ENCODE data around the gene SLC38A9. TPM values are rescaled to one million over a fixed set of nuclear protein-coding genes. Genes with fewer than 3 reads are reported as not detected.
"Not testable (repeated sequence)": the region's sequence is repeated elsewhere in the genome, so short reads cannot be mapped to it uniquely, and the experiment has no call there.

The SLC38A9 gene, protein sequence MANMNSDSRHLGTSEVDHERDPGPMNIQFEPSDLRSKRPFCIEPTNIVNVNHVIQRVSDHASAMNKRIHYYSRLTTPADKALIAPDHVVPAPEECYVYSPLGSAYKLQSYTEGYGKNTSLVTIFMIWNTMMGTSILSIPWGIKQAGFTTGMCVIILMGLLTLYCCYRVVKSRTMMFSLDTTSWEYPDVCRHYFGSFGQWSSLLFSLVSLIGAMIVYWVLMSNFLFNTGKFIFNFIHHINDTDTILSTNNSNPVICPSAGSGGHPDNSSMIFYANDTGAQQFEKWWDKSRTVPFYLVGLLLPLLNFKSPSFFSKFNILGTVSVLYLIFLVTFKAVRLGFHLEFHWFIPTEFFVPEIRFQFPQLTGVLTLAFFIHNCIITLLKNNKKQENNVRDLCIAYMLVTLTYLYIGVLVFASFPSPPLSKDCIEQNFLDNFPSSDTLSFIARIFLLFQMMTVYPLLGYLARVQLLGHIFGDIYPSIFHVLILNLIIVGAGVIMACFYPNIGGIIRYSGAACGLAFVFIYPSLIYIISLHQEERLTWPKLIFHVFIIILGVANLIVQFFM
- total RNA-seq: 13.0 TPM

DNA sequence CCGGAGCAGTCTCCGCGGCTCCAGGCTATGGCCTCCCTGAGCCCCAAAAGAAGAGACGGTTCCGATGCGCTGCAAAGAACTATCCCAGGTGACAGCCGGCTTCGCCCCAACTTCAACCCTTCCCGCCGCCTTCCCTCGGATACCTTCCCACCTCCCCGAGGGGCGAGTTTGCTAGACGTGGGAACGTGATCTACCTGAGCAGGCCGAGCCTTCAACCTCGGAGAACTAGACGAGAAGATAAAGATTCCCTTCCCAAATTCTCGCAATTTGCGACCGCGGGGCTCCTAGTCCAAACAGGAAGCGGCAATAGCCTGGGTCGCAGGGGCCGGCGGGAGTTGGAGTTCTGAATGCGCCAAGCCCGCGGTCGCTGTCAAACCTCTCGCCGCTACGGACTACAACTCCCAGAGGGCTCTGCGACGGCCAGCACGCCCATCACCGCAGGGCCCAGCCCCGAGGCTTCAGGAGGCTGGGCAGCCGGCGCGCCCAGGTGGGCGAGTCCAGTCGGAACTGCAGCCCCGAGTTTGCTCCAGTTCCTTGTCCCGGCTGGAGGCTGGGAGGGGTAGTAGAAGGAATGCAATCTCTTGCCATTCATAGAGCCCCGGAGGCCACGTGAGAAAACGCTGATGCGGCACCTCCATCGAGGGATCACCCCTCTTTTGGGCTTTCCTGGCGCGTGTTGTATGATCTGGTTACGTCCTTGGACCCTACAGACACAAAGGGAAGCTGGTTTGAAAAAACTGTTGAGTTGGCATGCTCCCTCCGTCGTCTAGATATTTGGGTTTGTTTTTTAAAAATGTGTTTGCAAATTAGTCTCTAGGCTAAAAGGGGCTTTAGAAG lies at the start of gene SLC38A9:
Gene SLC38A9, minus strand, starts transcription at position 302 of the 837 bp plus-strand sequence. CDS start 14,366 bp downstream, outside the sequence.
- ATAC-seq: peak; percentile 99

DNA sequence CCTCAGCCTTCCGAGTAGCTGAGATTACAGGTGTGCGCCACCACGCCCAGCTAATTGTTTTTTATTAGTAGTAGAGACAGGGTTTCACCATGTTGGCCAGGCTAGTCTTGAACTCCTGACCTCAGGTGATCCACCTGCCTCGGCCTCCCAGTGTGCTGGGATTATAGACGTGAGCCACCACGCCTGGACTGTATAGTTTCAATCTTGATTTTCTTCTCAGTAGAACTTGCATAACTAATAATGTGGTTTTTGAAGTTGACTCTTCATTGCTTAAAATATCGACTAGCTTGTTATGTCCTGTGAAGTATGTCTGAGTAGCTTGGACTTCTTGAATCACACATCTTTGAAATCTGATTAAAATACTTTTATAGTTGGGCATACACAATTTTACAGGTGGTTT lies 49.6 kb upstream of the SLC38A9 start:
- not testable (repeated sequence) for ATAC-seq

DNA sequence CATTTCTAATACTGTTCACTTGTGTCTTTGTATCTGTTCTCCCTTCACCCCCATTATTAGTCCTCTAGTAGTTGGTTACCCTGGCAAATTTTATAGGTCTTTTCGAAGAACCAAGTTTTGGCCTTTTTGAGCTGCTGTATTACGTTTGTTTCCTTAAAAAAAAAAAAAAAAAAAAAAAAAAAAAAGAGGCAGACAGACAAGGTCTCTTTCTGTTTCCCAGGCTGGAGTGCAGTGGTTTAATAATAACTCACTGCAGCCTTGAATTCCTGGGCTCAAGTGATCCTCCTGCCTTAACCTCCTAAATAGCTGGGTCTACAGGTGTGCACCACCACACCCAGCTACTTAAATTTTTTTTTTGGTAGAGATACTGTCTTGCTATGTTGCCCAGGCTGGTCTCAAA lies 46.6 kb upstream of the SLC38A9 start:
- ATAC-seq: no peak

DNA sequence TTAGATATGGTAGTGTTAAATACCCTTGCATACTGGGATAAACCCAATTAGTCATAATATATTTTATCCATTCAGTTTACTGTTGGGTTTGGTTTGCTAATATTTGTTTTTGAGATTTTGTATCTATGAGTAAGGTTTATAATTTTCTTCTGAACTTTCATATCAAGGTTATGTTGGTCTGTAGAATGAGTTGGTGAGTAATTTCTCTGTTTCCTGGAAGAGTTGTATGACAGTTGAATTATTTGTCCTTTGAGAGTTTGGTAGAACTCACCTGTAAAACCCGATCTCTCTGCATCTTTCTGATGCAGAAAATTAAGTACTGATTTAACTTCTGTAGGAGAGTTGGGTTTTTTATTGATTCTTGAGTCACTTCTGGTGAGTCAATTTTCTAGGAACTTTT lies 46.1 kb upstream of the SLC38A9 start:
- no peak for ATAC-seq

DNA sequence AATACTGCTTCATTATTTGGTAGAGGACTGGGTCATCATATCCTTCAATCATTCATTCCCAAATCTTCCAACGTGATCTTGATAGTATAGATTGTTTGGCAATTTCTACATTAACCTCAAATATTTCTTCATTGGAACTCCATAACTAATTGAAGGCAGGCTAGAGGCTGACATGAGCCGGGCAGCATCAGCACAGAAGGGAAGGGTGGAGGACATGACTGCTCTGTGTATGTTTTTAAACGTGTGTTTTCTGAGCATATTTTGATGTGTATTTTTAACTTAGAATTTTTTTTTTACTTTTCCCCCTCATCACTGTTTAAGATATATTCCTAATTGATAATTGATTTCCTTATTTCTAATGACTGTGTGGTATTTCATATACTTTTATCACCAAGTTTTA lies 38.4 kb upstream of the SLC38A9 start:
- ATAC-seq: no peak

DNA sequence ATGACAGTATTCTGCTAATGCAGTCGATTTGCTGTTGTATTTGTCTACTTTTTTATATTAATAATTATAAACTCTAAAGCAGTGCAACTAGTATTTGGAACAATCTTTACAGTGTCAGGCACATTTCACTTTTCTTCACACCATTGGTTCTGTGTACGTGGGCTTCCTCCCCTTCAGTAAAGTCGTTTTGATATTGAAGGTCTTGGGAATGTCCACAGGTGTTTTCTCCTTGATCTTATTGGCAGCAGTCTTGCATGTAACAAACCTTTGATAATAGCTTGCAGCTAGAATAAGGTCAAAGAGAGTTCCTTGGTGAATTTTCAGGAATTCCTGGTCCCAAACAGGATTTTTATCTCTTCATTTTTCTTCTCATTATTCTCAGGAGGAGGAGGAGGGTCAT lies 37.9 kb upstream of the SLC38A9 start:
- no peak for ATAC-seq

DNA sequence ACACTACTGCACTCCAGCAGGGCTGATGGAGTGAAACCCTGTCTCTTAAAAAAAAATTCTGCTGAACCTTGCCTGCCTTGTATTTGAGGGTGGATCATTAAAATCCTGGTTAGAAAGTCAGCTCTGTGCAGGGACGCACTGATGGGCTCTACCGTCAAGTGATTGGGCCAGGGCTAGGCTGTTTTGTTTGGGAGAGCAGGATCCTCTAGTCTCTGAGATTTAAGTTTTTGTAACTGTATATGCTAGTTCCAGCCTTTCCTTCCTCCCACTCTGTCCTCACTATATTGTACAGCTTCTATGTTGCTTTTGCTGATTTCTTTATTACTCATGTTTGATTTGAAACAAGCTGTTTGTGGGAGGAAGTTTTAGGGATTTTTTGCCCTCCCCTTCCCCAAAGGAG lies 37.3 kb upstream of the SLC38A9 start:
- ATAC-seq: no peak

DNA sequence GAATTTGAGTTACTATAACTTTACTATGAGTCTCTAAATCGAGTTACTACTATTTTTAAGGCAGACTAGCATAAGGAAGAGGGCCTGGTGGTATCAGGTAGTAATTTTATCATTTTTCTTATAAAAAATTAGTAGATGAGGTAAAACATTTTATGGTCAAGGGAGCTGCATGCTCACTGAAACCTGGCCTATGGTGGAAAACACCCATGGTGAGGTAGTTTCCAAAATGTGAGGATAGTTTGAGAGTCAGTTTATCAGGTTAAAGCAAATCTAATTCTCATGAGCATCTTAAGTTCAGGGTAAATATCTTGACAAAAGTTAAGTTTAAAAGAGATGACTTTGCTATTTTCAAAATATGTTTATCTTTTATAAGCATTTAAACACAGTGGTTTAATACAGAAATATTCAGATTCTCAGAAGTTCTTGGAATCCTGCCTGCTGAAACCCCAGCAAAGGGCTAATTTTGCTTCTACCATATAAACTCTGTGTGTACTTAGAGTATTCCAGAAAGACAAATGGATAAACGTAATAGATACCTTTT lies 35.7 kb upstream of the SLC38A9 start:
- no peak for ATAC-seq

DNA sequence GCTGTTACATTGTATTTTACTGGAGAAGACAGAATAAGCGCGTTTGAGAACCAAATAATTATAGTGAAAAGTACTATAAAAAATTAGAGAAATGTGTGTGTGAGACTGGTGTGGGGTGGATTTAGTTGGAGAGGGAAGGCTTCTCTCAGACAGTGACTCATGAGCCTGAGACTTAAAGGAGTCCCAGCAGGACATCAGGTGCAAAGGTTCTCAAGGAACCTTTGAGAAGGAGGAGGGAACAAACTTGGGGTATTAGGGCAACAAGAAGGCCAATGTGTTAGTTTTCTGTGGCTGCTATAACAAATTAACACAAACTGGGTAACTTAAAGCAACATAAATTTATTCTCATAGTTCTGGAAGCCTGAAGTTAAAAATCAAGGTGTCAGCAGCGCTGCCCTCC lies 30.7 kb upstream of the SLC38A9 start:
- ATAC-seq: no peak

DNA sequence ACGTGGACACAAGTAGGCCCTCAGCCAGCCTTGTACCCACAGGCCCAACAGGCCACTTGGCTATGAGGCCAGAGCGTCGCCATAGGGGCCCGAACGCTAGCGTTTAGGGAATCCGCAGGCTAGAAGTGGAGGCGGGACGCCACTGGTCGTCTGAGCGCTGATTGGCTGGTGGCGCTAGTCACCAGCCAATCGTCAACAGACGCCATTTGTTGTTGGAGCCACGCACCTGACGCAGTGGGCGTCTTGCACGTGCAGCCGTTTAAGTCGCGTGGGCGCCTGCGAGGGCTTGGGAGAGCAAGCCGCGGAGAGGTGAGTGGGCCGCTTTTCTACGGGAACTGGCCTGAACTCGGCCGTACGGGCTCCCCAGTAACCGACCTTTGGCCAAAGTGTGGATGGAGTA lies 25.7 kb upstream of the SLC38A9 start, which contains the start of gene DDX4:
Gene DDX4, plus strand, starts transcription at position 269 of the 400 bp plus-strand sequence. CDS start 903 bp downstream, outside the sequence.
- ATAC-seq: no peak

DNA sequence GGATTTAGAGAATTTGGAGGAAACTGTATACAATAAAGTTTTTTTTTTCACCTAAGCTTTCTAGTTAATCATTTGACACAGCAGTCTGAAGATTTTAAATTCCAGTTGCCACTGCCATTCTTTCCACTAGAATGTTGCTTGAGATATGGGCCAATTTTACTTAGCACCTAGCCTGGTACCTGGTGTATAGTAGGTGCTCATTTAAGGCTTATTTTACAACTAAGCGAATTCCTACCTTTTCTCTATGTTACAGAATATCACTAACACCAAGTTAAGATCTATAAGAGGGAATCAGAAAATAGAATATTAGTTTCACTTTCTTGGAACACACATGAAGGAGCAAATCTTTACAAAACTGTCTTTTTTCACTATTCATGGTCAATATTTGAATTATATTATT lies 22.5 kb upstream of the SLC38A9 start:
- no peak for ATAC-seq

DNA sequence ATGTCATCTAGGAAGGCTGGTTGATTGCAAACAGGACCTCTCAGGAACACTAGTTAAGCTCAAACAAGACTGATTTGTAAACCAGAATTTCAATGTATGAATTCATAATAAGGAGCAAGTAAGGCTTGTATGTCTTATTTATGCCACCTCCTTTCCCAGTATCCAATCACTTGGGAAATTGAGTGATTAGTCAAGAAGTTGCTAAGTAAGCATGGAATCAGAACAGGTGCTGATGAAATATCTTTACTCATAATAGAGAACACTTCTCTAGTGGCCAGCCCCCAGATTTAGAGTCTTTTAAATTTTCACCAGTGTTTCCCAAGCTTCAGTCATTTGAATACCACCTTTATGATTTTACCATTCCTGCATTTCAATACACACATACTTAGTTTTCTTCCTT lies 20.5 kb upstream of the SLC38A9 start:
- ATAC-seq: no peak

DNA sequence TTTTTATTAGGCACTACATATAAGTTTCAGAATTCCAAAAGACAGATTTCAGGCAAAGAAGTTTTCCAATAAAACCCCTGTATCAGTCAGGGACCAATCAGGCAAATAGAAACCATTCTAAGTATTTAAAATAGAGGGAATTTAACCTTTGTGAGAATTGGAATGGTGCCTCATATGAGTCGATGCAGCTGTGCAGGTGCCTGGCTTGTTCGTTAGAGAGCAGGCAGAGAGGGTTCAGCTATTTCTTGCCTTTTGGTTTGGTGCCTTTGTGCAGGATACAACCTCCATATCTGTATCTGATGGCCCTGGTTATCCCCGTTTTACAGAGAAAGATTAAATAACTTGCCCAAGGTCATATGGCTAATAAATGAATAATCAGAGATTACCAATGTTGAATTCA lies 19.7 kb upstream of the SLC38A9 start:
- no peak for ATAC-seq

DNA sequence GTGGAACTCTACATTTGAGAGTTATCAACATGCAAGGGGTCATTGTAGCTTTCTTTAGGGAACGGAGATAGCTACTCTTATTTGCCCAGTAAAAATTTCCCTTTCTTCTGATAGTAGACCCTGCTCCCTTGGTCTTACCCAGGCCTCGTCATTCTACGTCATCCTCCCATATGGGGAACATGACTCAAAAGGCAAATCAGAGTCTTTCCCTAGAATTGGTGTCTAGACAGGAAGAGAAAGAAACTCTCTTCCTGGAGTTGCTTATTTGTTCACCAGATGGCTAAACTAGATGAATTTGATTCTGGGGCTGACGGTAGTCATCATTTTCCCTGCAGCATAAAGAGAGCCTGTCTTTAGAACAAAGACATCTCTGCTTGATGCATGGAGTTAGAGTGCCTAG lies 12.2 kb upstream of the SLC38A9 start:
- ATAC-seq: no peak

DNA sequence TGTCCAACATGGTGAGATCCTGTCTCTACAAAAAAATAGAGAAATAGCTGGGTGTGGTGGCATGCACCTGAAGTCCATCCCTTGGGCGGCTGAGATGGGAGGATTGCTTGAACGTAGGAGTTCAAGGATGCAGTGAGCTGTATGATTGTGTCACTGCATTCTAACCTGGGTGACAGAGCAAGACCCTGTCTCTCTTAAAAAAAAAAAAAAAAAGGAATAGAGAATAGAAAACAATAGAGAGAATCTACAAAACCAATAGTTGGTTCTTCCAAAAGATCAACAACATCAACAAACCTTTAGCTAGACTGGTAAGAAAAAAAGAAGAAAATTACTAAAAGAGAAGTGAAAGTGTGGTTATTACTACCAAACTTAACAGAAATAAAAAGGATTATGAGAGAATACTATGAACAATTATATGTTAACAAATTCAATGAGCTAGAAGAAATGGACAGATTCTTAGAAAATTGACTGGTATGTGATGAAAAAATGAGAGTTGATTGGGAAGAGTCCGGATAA lies 8.1 kb upstream of the SLC38A9 start:
- ATAC-seq: no peak

DNA sequence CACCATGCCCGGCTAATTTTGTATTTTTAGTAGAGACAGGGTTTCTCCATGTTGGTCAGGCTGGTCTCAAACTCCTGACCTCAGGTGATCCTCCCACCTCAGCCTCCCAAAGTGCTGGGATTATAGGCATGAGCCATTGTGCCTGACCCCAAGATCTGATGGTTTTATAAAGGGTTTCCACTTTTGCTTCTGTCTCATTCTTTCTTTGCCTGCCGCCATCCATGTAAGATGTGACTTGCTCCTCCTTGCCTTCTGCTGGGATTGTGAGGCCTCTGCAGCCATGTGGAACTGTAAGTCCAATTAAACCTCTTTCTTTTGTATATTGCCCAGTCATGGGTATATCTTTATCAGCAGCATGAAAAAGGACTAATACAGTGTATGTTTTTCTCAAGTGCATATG lies 6.9 kb upstream of the SLC38A9 start:
- ATAC-seq: not testable (repeated sequence)

DNA sequence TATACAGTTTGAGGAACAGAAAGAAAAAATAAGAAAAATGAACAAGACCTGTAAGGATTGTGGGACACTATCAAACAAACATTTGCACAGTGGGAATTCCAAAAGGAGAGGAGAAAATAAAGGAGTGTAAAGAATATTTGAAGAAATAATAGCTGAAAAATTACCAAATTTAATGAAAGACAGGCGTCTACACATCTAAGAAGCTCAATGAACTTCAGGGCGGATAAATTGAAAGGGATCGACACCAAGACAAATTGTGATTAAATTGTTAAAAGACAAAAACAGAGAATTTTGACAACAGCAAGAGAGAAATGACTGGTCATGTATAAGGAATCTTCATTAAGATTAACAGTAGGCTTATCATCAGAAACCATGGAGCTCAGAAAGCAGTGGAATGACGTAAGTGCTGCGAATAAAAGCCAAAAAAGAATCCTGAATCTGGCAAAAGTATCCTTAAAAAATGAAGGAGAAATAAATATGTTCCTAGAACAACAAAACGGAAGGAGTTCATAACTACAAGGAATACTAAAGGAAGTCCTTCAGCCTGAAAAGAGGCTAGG lies 3.5 kb upstream of the SLC38A9 start:
- ATAC-seq: no peak

DNA sequence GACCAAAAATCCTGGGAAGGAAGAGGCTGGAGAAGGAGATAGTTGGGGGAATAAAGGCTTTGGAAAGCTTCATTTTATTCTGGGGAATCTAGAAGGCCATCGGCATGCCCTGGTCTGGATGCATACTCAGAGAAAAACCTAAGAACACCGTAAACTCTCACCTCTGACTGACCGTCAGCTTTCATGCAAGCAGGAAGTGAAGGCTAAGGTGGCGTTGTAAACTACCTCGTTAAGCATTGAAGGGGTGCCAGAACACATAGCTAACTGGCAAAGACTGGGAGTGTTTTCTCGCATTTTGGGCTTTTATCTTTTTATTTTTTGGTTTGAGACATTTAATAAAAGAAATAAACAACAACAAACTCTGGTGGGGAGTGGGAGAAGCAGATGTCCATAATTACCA lies 2.6 kb upstream of the SLC38A9 start:
- ATAC-seq: no peak

DNA sequence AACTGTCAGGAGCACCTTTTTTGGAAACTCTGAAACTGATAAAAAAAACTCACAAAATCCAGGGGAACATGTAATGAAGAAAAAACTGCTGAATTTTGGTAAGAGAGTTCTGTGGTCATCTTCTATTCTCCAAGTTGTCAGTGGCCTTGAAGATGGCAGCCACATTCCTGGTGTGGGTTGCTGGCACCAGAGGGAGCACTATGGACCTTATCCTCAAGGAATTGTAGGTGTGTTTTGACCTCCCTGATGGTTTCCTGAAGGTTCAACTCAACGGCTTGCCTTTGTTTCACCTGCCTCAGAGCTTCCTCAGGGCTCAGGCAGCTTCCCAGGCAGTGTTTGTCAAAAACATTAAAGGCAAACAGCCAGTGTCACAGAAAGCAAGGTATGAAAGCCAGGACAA lies 2.2 kb upstream of the SLC38A9 start:
- ATAC-seq: no peak

DNA sequence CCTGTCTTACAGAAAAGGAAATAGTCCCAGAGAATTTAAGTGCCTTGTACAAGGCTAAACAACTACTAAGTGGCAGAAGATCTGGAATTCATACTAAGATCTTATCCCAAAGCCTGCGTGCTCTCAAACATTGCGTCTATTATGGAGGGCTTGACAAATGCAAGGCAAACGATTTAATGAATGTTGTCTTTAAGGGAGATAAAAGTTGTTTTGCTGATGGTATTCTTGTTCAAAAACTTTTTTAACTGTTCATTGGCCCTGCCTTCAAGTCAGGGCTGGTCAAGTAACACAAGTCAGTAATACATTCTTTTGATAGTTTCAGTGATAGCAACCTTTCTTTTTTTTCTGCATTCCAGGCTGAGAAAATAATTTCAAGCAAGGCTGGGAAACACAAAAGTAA lies 1.7 kb upstream of the SLC38A9 start:
- no peak for ATAC-seq

DNA sequence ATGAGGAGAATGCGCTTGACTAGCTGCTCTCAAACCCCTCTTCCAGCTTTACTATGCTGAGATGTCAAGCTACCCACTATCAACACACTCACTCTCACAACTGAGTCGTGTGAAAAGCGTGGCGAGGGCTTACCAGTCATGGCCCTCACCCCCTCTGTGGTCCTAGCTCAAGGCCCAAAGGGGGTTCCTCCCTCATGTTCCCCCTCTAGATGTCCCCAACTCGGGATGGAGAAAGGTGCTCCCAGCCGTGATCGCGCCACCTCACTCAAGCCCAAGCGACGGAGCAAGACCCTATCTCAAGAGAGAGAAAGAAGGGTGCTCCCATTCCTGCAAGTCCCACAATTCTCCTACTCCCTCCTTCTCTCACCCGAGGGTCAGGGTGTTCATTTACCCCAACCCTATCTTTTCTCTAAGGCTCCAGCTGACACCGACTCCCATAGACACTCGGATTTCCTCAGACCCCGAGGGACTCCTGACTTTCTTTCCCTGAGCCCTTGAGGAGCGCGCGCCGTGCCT lies 559 bp downstream of the SLC38A9 start:
- peak; percentile 12 for ATAC-seq

DNA sequence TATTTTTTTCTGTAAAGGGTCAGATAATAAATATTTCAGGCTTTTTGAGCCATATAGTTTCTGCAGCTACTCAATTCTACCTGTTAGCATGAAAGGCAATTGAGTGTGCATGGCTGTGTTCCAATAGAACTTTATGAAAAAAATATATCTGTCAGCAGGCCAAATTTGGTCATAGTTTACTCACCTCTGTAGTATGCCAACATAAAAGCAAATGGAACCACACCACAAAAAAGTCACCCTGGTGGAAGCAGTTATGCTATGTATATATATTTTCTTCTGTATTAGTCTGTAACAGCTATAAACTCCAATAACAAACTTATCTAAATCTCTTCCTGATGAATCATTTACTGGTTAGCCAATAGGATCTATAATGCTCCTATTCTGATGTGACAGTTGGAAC lies 3.4 kb downstream of the SLC38A9 start:
- ATAC-seq: no peak
